ENCODE data around the gene STPG4. TPM values are rescaled to one million over a fixed set of nuclear protein-coding genes. Genes with fewer than 3 reads are reported as not detected.

The STPG4 gene
- total RNA-seq, 2 donors from 2014 or later: 0.15 to 0.42 TPM

DNA sequence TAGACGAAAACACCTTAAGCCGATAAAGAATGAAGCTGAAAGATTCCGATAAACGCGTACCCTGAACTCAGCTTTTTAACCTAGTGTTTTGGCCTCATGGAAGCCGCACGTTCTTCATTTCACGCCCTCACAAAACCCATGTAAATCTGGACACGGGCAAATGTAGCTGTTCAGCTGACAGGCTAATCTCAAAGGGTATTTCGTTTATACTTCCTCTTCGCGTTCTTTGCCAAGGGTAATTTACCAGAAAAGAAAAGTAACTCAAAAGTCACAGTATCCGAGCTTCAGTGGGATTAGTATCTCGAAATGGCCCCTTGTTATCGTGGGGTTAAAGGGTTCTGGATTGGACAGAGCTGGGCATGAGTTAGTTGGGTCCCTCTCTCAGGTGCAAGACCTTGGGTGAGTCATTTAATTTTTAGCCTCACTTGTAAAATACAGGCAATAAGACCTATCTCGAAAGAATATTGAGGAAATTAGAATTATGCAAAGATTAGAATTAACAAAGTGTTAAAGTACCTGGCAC, 22.0 kb upstream of the STPG4 start:
- no peaks in the 10 kb centered on the region for H3K9me3 Mint-ChIP-seq
- Histone ChIP-seq H3K9ac (ENCODE audit: extremely low read depth, low read length, poor library complexity, severe bottlenecking) (peak overlapping the region; percentile 100), H3K36me3 (ENCODE audit: control insufficient read depth, insufficient read depth, low read length) (peaks cover 18% of the 10 kb centered on the region), H3K9me3 (ENCODE audit: control insufficient read depth, low read length) (no peaks in the 10 kb centered on the region), H3K4me1 (ENCODE audit: control insufficient read depth, insufficient read depth, low read length) (peaks cover 3% of the 10 kb centered on the region), H3K4me3 (ENCODE audit: low read length) (peak overlapping the region; percentile 98), H3K27me3 (ENCODE audit: control insufficient read depth, insufficient read depth, low read length, poor library complexity, severe bottlenecking) (peaks cover 10% of the 10 kb centered on the region), H3K27ac (ENCODE audit: low read depth, low read length) (peak overlapping the region; percentile 100)
- H3K27ac Mint-ChIP-seq: peak overlapping the region; percentile 99
- H3K4me3 Mint-ChIP-seq: peak overlapping the region; percentile 100
- peaks cover 41% of the 10 kb centered on the region for H3K4me1 Mint-ChIP-seq
- H3K36me3 Mint-ChIP-seq (ENCODE audit: low read depth): no peaks in the 10 kb centered on the region
- TF ChIP-seq, protein P1, sequence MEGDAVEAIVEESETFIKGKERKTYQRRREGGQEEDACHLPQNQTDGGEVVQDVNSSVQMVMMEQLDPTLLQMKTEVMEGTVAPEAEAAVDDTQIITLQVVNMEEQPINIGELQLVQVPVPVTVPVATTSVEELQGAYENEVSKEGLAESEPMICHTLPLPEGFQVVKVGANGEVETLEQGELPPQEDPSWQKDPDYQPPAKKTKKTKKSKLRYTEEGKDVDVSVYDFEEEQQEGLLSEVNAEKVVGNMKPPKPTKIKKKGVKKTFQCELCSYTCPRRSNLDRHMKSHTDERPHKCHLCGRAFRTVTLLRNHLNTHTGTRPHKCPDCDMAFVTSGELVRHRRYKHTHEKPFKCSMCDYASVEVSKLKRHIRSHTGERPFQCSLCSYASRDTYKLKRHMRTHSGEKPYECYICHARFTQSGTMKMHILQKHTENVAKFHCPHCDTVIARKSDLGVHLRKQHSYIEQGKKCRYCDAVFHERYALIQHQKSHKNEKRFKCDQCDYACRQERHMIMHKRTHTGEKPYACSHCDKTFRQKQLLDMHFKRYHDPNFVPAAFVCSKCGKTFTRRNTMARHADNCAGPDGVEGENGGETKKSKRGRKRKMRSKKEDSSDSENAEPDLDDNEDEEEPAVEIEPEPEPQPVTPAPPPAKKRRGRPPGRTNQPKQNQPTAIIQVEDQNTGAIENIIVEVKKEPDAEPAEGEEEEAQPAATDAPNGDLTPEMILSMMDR (conservative IDR thresholded peaks at IDR 0.05): no peak
- peaks cover 16% of the 10 kb centered on the region for H3K27me3 Mint-ChIP-seq (ENCODE audit: insufficient read depth)
- 54 to 56% methylated on average over 14 to 16 of the region's 16 CpGs for WGBS, 2 experiments (ENCODE audit: insufficient coverage in 1 of 2, insufficient read length in 1 of 2)
- no peak for DNase-seq

DNA sequence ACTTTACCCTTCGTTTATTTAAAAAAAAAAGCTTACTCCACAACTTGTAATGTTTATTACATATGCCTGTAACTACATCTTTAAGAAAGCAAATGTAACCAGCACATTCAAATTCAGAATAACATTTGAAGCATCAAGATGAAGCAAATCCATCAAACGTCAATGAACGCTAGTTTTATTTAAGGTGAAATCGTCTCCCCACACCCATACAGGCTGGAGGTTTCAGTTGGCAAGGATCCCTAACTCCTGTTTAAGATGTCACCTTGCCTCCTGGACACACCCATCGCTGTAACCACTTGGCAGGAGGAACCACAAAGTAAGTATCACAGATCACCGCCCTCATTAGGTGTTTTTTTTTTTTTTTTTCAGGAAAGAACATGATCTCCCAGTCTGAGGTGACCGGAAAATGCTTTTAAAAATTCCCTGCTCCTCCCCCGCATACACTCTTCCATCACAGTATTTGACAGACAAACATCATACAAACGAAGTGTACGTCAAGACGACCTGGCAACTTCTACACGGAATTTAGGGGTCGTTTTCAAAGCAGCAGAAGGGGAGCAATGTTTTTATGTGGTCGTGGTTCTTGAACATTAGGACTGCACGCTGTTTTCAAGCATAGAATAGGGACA, 19.7 kb upstream of the STPG4 start:
- H3K36me3 ChIP-seq (ENCODE audit: control insufficient read depth, insufficient read depth, low read length): peaks cover 36% of the 10 kb centered on the region
- no peaks in the 10 kb centered on the region for H3K9me3 ChIP-seq (ENCODE audit: control insufficient read depth, low read length)
- H3K4me1 ChIP-seq (ENCODE audit: control insufficient read depth, insufficient read depth, low read length): peaks cover 5% of the 10 kb centered on the region
- H3K27me3 ChIP-seq (ENCODE audit: control insufficient read depth, insufficient read depth, low read length, poor library complexity, severe bottlenecking): no peaks in the 10 kb centered on the region
- H3K27ac Mint-ChIP-seq: peak overlapping the region; percentile 94
- peak; percentile 54 for DNase-seq
- peak overlapping the region; percentile 100 for H3K4me3 Mint-ChIP-seq
- TF ChIP-seq, protein P1 (conservative IDR thresholded peaks at IDR 0.05): no peak
- peak overlapping the region; percentile 100 for H3K4me3 ChIP-seq (ENCODE audit: low read length)
- peak overlapping the region; percentile 94 for H3K9ac ChIP-seq (ENCODE audit: extremely low read depth, low read length, poor library complexity, severe bottlenecking)
- peak overlapping the region; percentile 79 for H3K27ac ChIP-seq (ENCODE audit: low read depth, low read length)
- WGBS, 2 experiments (ENCODE audit: insufficient coverage in 1 of 2, insufficient read length in 1 of 2): 3 to 5% methylated on average over 6 to 13 of the region's 15 CpGs
- no peaks in the 10 kb centered on the region for H3K9me3 Mint-ChIP-seq
- peaks cover 3% of the 10 kb centered on the region for H3K36me3 Mint-ChIP-seq (ENCODE audit: low read depth)
- peaks cover 57% of the 10 kb centered on the region for H3K4me1 Mint-ChIP-seq
- peaks cover 3% of the 10 kb centered on the region for H3K27me3 Mint-ChIP-seq (ENCODE audit: insufficient read depth)

DNA sequence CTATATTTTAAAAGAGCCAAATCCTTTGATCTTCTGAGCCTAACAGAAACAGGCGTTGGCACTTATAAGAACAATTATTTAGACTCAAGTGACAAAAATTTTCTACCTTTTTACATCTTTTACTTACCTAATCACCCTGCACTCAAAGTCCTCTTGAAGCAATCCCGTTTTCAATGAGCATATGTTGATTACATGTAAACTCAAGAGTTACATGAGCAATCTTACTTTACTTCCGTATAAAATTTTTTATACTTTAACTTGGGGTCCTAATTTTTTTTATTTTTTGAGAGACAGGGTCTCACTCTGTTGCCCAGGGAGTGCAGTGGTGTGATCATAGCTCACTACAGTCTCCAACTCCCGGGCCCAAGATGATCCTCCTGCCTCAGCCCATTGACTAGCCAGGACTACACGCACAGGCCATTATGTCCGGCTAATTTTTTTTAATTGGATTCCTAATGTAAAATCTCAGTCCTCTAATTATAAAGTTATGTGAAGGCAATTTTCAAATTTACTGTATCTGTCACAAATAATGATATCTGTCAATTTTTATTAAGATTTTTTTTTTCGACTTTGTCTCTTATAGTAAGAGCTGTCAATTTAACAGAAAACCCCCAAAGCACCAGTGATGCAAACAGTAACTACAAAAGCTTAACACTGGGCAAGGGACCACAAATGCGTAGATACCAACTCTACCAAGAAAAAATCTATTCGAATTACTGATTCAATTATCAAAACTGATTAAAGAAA, 19.1 kb upstream of the STPG4 start:
- TF ChIP-seq, protein P1 (conservative IDR thresholded peaks at IDR 0.05): no peak
- whole genome bisulfite sequencing, 2 experiments (ENCODE audit: insufficient coverage in 1 of 2, insufficient read length in 1 of 2): 38 to 42% methylated on average over 5 to 9 of the region's 9 CpGs
- Mint-ChIP-seq H3K9me3 (no peaks in the 10 kb centered on the region), H3K4me3 (peak overlapping the region; percentile 100), H3K36me3 (ENCODE audit: low read depth) (peaks cover 5% of the 10 kb centered on the region), H3K27ac (no peak overlapping the region), H3K27me3 (ENCODE audit: insufficient read depth) (peaks cover 3% of the 10 kb centered on the region), H3K4me1 (peaks cover 56% of the 10 kb centered on the region)
- Histone ChIP-seq H3K27ac (ENCODE audit: low read depth, low read length) (no peak overlapping the region), H3K4me1 (ENCODE audit: control insufficient read depth, insufficient read depth, low read length) (peaks cover 5% of the 10 kb centered on the region), H3K4me3 (ENCODE audit: low read length) (peak overlapping the region; percentile 100), H3K27me3 (ENCODE audit: control insufficient read depth, insufficient read depth, low read length, poor library complexity, severe bottlenecking) (no peaks in the 10 kb centered on the region), H3K36me3 (ENCODE audit: control insufficient read depth, insufficient read depth, low read length) (peaks cover 43% of the 10 kb centered on the region), H3K9me3 (ENCODE audit: control insufficient read depth, low read length) (no peaks in the 10 kb centered on the region), H3K9ac (ENCODE audit: extremely low read depth, low read length, poor library complexity, severe bottlenecking) (peak overlapping the region; percentile 94)
- no peak for DNase-seq
